ENCODE results near the gene TMEM158.

The TMEM158 gene

DNA sequence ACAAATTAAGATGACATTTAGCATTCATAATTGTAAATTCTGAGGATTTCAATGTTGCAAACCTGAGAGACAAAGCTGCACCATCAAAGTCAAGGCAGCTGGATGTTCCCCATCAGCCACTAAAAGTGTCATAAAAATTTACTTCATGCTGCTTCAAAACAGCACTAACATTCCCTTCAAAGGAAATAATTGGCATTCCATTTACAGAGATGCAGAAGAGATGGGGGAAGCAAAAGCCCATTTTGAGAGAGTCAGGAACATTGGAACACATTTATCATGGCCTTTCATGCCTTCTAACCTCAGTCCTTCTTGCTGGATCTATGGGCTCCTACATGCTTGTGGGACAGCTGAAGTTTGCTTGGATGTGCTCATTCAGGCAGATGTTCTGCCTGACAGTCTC, 6.4 kb upstream of the TMEM158 start:
- DNase-seq = no peak

DNA sequence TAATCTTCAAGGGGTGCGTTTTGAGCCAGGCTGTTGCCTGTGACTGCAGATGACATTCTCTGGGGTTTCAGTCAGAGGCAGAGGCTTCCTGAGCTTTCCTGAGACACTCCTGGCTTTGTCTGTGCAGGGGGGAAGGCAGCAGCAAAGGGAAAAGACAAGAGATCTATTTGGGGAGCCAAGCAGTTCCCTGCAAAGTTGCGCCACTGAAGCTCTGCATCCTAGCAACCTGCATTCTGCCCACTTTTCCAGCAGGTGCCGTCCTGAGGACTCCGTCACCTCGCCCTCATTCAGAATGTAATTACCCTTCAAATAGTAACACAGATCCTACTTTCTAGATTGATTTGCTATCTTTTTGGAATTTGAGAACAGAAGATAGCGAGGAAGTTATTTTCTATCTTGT, 1.9 kb upstream of the TMEM158 start:
- no peak for DNase-seq

DNA sequence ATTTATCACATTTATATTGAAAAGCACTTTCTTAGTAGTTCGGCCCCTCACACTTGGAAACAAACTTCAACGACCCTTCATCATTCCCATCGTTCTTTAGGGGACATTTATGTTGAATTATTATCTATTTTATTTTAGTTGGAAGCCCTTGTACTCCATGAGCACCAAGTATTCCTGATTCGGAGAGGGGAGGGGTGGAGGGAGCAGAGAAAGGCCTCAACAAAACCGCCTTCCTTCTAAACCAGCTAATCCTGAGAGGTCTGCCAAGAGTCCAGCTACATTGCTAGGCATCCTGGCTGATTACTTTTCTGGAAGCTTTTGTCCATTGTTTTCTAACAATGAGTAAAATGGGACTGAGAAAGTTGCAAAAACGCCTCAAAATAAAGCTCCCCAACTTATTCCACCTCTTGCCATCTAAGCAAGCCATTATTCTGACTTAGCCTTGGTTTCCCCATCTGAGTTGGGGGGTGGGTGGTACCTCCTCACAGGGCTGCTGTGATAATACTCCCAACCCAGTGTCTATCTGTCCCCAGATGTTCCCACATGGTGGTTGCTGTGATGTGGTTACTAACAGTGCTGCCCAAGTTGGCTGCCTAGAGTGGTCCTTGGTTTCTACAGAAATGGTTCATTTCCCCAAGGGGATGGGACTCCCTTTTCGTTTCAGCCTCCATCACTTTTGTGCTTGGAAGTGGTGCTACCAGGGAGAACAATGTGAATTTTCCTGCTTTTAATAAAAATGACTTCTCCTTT, 1.2 kb upstream of the TMEM158 start:
- DNase-seq = no peak

DNA sequence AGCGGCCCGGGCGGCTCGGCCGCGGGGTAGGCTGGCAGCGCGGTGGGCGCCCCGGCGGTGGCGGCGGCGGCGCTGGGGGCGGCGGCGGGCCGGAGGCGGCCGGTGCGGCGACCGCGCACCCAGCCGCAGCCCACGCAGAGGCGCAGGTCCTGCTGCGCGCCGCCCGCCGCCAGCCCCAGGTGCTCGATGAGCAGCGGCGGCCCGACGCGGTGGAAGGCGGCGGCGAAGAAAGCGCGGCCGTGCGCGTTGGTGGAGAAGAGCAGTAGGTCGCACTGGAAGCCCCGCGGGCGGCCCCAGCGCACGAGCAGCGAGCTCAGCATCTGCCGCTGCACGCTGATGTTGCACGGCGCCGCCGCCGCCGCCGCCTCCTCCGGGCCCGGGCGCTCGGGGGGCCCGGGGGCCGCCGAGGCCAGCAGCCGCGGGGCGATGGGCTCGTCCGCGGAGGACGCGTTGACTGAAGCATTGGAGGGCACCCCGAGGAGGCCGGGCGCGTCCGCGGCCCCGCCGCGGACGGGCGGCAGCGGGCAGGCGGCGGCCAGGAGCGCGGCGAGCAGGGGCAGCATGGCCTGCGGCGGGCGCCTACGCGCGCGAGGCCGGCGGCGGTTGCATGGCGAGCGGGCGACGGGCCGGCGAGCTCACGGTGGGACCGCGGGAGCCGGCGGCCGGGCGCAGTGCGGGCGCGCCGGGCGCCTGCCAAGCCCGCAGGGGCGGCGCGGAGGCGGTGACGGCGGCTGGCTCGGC, 452 bp downstream of the TMEM158 start:
- DNase-seq = peak; percentile 40

DNA sequence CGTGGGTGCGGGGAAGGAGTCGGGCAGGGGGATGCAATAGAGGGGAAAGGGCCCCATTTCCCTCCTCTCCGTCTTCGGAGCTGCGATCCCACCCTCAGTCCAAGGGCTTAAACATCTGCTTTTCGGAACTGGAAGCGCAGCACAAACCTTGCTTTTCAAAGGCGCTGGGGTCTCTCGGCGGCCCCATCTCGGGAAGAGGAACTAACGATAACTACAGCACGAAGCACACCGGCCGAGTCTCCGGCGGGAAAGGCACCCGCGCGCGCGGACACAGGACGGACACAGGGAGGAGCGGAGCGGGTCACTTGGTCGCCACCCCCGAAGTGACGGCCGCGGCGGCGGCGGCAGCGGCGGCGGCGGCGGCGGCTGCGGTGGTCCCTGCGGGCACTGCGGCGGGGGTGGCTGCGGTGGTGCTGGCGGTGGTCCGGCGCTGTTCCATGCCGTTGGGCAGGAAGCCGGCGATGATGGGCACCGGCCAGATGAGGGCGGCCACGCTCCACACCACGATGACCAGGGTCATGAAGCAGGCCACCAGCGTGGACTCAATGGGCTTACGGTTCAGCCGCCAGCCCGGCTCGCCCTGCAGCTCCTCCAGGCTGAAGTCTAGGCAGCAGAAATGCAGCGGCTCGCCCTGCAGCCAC, 1.1 kb downstream of the TMEM158 start:
- peak; percentile 80 for DNase-seq

DNA sequence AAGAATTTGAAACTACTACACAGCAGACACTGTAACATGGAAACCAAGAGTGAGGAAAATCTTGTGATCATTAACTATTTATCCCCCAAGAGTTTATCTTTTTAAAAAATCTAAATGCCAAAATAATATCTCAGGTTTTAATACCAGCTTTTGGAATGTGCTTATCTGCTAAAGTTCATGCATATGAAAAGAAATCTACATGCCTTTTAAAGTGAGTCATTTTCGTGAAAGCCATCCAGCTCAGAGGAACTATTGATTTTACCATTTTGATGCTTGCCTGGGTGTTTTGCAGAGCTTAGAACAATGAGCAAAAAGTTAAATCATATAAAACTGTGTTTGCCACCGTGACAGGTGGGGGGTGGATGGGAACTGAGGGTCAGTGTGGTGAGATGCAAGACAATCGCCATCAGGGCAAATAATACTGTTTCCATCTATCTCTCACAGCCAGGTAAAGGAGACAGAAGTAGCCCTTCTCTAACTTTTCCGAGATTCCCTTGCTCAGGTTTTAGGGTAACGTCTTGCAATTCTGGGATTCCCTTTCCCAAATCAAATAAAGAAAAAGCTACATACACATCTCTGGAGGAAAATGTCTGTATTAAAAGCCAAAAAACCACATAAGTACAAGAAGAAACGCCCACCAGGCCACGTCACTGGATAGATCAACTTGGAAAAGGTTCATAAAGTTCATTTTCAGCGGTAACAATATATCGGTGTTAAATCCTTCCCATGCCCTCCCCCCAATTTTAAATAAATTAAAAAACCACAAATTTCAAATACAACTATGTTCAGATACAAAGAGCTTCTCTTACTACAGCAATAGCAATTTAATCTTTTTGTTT, 2.0 kb downstream of the TMEM158 start:
- DNase-seq = no peak

DNA sequence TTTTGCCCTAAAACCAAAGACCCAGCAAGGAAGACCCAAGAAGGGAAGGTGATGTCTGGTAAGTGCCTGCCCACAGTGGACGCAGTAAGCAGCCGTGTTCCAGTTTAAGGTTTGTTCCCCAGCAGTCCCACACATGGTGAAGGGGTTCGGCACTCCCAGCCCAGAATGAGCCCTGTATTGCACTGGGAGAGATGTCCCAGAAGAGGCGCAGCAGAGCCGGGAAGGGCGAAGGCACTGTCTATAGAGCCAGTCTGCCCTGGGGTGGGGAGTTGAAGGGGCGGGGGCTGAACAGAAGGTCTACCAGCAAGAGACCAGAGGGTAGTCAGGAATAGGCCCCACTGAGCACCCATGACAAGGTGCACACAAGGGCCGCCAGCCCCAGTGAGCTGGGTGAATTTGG, 6.4 kb downstream of the TMEM158 start:
- no peak for DNase-seq

DNA sequence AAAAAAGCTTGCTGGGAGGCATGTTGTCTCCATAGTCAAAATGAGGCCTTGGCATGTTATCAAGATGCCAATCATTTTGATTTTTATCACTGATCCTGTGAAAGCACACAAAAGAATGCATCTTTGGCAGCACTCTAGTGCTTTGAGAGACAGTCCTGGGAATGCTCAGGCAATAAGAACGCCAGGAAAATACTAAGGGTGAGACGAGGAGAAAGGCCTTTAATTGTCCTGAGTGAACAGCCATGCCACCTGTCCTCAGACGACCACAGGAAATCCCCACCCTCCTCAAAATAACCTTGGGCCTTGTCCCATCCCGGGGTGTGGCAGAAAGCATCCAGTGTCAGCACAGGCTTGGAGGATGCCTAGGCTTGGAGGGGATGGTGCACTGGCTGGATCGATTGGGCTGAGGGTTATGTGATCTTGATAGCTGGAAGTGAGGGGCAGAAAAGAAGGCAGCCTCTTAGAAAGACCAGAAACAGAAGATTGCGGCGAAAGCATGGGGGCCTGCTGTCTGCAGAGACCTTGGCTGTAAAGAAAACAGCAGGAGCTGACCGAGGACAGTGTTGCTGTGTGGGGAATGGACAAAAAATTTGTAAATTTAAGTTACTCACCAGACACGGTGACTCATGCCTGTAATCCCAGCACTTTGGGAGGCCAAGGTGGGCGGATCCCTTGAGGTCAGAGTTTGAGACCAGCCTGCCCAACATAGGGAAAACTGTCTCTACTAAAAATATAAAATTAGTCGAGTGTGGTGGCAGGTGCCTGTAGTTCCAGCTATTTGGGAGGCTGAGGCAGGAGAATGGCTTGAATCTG, 7.3 kb downstream of the TMEM158 start:
- DNase-seq = no peak

DNA sequence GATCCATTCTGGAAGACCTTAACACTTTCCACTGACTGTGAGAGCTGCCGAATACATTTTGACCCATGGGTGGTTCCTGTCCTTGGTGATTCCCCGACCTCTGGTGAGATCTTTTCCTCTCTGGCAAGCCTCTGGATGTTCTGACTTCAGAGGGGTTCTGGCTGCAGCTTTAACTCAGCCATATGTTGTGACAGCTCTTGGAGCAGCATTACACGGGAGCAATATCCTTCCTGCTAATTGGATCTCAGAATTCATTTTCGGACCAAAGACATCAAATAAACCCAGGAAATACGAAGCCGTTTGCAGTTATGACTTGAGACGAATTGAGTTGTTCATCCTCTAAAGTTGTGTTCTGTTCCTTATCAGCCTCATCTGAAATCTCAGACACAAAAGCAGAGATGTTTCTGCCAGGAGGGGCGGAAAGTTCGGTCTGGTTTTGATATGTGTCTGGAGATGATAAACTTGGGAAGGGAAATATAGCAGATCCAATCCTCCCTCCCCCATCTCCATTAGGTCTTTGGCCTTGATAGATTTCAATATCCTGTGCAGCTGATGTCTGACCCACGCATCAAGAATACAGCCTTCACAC, 10.0 kb downstream of the TMEM158 start:
- DNase-seq = no peak

DNA sequence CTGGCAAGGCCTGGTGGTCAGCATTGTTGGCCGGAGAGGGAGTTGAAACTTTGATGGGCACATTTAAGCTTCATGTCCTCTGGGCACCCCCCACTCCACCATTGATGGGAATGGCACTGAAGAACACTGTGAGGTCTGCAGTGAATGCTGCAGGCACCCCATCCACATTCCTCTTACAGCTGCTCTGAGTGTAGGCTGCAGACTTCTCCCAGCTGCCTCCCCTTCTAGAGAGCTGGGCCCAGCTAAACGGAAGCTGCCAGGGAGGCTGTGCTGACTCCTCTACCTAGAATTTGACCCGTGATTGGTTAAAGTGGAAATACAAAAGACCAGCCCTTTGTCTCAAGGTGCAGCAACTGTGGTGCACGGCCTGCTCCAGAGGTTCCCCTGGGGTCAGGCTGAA, 10.6 kb downstream of the TMEM158 start:
- DNase-seq = no peak

DNA sequence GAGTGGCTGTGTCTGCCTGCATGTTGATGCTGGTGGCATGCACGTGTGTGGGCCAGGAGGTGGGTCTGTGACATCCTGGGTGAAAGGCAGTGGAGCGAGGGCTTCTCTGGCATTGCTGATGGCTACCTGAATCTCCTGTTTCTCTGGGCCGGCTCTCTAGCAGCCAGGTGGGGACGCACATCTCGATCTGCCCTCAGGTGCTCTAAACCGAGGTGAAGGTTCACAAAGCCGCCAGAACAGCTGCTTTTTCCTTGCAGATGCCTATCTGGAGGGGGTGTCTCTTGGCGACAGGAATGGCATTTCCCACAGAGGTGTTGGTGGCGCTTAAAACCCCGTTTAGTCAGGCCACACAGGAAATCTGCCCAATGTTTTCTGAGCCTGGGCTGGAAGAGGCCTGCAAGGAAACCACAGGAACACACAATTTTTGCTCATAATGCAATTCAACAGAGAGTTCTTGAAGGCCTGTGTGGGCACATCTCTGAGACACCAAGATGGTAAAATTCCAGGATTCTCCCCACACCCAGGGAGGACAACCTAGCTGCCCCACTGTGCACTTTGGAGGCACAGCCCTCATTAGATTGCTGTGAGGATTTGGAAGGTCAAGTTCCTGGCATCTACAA, 11.9 kb downstream of the TMEM158 start:
- DNase-seq = no peak

DNA sequence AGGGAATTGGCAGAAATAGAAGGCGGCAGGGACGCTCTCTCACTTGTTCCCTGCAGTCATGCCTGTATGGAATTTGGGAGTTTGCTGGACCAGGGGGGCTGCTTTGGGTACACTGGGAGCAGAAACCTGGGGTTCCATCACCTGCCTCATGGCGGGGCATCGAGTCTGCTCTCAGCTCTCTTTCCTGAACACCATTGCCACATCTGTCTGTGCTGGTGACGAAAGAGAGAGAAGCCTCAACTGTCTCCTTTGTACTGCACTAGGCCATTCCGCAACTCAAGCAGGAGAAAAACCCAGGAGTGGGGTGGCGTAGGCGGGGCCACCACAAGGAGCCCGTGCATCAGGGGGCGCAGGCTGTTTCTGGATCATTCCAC, 14.0 kb downstream of the TMEM158 start:
- no peak for DNase-seq

DNA sequence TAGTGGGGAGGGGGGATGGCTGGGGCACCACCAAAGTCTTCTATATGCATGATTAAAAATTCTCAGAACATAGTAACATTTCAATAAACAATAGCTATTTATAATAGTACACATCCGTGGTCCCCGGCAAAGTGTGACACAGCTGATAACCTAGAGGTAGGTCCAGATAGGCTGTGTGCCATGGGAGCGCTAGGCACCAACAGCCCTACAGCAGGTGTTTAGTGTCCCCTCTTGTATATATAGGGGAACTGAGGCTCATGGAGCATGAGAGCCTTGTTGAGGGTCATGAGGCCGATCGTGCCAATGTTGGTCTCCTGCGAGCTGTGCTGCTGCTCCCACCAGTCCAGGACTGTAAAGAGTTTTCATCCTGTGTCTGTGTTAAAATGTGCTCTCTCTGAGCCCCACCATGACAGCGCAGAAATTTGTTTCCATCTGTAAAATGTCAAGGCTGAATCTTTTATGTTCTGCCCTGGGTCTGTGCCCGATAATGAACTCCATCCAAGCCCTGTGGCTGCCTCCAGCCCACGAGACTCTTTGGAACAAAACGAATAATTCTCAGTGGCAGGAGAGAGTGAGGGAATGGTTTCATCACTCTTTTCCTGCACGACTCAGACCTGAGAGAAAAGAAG, 14.5 kb downstream of the TMEM158 start:
- peak; percentile 40 for DNase-seq

DNA sequence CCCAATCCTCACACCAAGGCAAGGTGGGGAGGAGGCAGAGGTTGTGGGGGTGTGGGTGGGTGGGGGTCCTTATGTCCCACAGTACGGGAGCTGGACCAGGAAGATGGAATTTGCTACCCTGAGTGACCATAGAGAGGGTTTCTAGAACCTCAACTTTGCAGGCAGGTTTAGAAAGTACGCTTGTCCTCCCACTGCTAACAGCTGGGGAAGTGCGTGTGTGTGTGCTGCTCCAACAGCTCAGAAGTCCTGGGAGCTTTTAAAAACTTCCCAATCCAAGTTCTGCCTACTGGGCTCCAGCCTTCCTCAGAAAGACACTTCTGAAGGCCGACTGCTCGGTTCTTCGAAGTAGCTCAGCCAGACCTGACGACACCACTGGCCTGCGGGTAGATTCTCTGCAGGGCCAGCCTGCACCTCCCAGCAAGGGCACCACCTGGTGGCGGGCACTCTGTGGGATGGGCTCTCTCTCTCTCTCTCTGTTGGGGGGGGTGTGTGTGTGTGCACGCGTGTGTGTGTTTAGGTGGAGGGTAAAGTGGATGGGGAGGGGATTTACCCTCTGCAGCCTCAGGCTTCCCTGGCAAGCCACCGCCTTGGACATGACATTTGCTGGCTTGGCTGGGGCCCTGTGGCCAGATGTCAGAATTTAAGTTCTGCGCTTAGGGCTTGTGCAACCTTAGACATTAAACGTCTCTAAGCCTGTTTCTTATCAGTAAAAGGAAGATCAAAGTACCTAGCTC, 15.6 kb downstream of the TMEM158 start:
- DNase-seq = peak; percentile 64

DNA sequence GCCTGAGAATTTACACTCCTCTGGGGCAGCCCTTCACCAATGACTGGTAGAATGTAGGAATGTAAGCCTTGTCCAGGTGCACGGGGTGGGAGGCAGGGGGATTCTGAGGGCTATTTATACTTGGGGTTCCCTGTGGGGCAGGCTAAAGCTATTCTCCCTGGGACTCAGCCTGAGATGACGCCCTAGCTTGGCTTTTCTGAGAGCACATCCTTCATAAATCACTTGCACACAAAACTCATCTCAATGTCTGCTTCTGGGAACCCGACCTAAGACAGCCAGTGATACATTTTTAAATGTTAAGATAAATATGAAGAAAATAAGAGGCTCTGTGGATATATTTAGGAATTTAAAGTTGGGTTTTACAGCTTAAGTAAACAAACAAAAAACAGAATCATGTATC, 16.6 kb downstream of the TMEM158 start:
- no peak for DNase-seq

DNA sequence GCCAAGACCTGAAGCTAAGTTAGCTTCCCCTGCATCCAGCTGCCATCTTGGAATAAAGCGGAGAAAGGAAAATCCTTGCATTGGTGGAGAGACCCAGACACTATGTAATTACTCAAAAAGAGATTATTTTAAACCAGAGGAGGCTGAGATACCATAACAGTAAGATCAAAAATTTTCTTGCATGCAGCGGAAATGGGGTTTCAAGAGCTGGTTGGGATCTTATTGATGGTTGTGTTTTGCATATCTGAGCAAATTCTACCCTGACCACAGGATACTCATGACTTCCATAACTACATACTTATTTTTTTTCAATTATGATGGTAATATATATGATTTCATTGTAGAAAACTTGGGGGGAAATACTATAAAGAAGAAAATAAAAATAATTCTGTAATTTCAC, 17.5 kb downstream of the TMEM158 start:
- DNase-seq = no peak

DNA sequence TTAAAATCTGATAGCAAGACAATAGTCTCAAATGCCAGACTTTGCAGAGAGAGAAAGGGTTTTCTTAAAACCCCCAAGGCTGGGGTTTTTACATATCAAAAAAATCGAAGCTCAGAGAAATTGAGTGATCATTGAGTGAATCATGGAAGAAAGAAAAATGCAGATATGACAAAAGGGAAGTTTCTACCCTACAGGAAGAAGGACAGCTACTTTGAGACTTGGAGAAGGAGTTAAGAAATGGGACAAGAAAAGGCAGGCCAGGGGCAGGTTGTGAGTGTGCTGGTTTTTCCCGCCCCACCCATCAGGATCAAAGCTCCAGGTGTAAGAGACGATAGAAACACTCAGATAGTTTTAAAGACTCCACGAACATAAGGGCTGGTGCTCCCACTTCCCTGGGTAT, 18.6 kb downstream of the TMEM158 start:
- no peak for DNase-seq

DNA sequence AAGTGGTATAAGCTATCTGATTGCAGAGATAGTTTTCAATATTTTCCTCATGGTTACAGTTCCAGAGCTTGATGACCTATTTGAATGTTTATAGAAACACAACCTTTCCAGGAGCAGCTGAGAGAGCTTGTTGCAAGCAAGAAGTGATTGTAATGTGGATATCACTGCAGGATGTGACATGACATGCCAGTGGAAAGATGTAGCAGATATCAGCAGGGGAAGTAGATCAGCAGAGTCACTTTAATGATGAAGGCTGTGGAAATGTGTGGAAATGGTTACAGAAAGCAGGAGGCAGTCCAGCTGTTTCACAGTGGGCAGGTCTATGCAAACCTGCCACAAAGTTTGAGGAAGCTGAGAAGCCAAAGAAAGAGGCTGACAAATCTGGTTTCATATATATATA, 21.0 kb downstream of the TMEM158 start:
- no peak for DNase-seq

DNA sequence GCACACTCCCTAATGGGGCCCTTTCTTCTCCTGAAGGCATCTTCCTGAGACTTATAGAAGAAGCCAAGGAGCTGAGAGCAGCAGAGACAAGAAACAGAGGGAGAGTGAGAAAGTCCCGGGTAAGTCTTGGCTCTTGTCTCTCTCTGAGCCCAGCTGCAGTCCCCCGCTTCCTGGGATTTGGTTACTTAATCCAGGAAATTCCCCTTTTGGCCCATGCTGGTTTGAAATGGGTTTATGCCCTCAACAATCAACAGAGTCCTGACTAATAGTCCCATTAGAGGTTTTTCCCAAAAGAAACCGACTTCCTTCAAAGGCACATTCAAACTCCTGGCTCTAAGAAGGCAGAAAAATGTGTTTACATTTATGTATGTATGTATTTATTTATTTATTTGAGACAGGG, 22.0 kb downstream of the TMEM158 start:
- no peak for DNase-seq

Data from left hindlimb (tissue), 1 donor.